ENCODE results near the gene C7orf33. TPM values are rescaled to one million over a fixed set of nuclear protein-coding genes. Genes with fewer than 3 reads are reported as not detected.

Gene C7orf33
- polyA plus RNA-seq, 2 of the 4 experiments (the other 2 are of a cell fraction), result not detected

DNA sequence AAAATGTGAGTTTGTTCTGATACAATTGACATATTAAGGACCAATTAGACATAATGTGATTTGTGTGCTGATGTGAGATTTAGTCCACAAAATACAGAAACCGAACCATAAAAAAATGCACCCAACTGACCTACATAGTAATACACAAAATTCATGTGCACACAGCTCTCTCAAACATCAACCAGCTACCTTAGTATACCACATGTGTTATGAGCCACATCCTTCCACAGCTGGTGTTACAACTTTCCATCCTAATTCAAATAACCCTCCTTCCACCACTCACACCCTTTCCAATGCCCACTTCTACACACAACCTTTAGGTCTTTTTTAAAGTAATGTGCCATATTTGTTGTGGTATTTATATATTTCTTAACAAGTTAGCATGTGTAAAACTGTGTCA is 31.7 kb upstream of the C7orf33 start:
- TF ChIP-seq ZFP36 (IDR thresholded peaks at IDR 0.05; ENCODE audit: borderline replicate concordance, partially characterized antibody) (no peak), HOXB5 (CRISPR knock-in tag; IDR thresholded peaks at IDR 0.05) (no peak), ESRRA (IDR thresholded peaks at IDR 0.05; ENCODE audit: borderline replicate concordance, low read length) (no peak), RNF2 (IDR thresholded peaks at IDR 0.05; ENCODE audit: borderline replicate concordance, low read depth) (no peak), KDM1A (IDR thresholded peaks at IDR 0.05; ENCODE audit: low read depth) (no peak), PHF8 (IDR thresholded peaks at IDR 0.05; ENCODE audit: borderline replicate concordance, low read depth) (no peak), JUN (IDR thresholded peaks at IDR 0.05) (no peak), KDM5A (IDR thresholded peaks at IDR 0.05) (no peak), NFE2L2 (conservative IDR thresholded peaks at IDR 0.05; ENCODE audit: low read length) (no peak), FOXS1 (CRISPR knock-in tag; IDR thresholded peaks at IDR 0.05) (no peak), RAD21 (conservative IDR thresholded peaks at IDR 0.05 in 1 of 2, IDR thresholded peaks at IDR 0.05 in 1 of 2) (no peak)
- TF ChIP-seq, protein P1, sequence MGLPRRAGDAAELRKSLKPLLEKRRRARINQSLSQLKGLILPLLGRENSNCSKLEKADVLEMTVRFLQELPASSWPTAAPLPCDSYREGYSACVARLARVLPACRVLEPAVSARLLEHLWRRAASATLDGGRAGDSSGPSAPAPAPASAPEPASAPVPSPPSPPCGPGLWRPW (IDR thresholded peaks at IDR 0.05), result no peak
- no peak overlapping the region for H3K4me3 ChIP-seq
- FAIRE-seq, result no peak
- no peak overlapping the region for H3K4me2 ChIP-seq
- ATAC-seq, result no peak
- no peak for DNase-seq (ENCODE audit: low read depth in 1 of 2, low spot score in 1 of 2)
- no peaks in the 10 kb centered on the region for H3K4me1 ChIP-seq
- H3K27ac ChIP-seq, result no peak overlapping the region
- POLR2A ChIA-PET, result no interaction called here
- WGBS (ENCODE audit: missing lambda C conversion rate), result 0% methylated on average over 1 of the region's 1 CpG
- H3K9me3 ChIP-seq, result no peaks in the 10 kb centered on the region
- CTCF ChIA-PET, result no interaction called here

GRCh38 chr7:148561099-148561498 is 29.5 kb upstream of the C7orf33 start:
- no peak for ATAC-seq
- no peak for DNase-seq (ENCODE audit: low read depth in 1 of 2, low spot score in 1 of 2)
- ChIA-PET CTCF (interaction anchor here (0.9 to 3.0 kb wide), 3 partner anchors 14 to 402 kb away, joined by 3 to 17 read pairs (median 7); no protein-coding TSS in a partner anchor), POLR2A (no interaction called here)
- H3K4me2 ChIP-seq, result no peak overlapping the region
- TF ChIP-seq MYC (IDR thresholded peaks at IDR 0.05; ENCODE audit: borderline replicate concordance, low read length), result no peak
- TF ChIP-seq TP53 (CRISPR knock-in tag; IDR thresholded peaks at IDR 0.05), result no peak
- TF ChIP-seq CEBPB (IDR thresholded peaks at IDR 0.05), result no peak
- no peak for TF ChIP-seq CTCF (IDR thresholded peaks at IDR 0.05)
- TF ChIP-seq, protein P2, sequence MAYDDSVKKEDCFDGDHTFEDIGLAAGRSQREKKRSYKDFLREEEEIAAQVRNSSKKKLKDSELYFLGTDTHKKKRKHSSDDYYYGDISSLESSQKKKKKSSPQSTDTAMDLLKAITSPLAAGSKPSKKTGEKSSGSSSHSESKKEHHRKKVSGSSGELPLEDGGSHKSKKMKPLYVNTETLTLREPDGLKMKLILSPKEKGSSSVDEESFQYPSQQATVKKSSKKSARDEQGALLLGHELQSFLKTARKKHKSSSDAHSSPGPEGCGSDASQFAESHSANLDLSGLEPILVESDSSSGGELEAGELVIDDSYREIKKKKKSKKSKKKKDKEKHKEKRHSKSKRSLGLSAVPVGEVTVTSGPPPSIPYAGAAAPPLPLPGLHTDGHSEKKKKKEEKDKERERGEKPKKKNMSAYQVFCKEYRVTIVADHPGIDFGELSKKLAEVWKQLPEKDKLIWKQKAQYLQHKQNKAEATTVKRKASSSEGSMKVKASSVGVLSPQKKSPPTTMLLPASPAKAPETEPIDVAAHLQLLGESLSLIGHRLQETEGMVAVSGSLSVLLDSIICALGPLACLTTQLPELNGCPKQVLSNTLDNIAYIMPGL (CRISPR knock-in tag; IDR thresholded peaks at IDR 0.05; ENCODE audit: borderline replicate concordance), result no peak
- TF ChIP-seq RNF2 (IDR thresholded peaks at IDR 0.05; ENCODE audit: borderline replicate concordance, low read depth), result no peak
- no peak for TF ChIP-seq ZC3H11A (IDR thresholded peaks at IDR 0.05)
- TF ChIP-seq NFE2L2 (conservative IDR thresholded peaks at IDR 0.05; ENCODE audit: low read length), result no peak
- no peak for TF ChIP-seq FOSL2 (IDR thresholded peaks at IDR 0.05)
- no peak for TF ChIP-seq FOSL2 (CRISPR knock-in tag; IDR thresholded peaks at IDR 0.05)
- no peaks in the 10 kb centered on the region for H3K9me3 ChIP-seq
- no peak overlapping the region for H3K27ac ChIP-seq
- H3K4me1 ChIP-seq, result 0 out of 3 replicates have a peak, but pooled peaks cover 3% of the 10 kb centered on the region
- FAIRE-seq, result no peak
- H3K4me3 ChIP-seq, result no peak overlapping the region

Measured in A549 (cell line).